ENCODE results near the gene DNAJB13. TPM values are rescaled to one million over a fixed set of nuclear protein-coding genes. Genes with fewer than 3 reads are reported as not detected.

The DNAJB13 gene
- total and polyA plus RNA-seq, 10 of the 15 experiments (the other 5 are each of a cell fraction or from before 2014, with no cell fraction given): 0.07 to 0.76 (median 0.15) TPM; not detected in 7

DNA sequence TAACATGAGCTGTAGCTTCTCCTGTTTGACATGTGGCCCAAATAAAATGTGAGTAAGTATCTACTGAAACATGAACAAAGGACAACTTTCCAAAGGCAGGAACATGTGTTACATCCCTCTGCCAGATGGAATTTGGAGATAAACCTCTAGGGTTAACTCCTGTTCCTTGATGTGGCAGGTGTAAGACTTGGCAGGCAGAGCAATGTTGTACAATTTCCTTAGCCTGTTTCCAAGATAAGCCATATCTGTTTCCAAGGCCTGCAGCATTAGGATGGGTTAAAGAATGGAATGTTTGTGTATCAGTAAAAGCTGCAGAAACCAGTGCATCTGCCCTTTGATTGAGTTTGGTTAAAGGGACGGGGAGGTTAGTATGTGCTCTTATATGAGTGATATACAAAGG, 8.8 kb upstream of the DNAJB13 start:
- FAIRE-seq (no peak), DNase-seq (ENCODE audit: low read depth, low spot score) (no peak)
- RAD21 ChIA-PET (ENCODE audit: unreplicated experiment): no interaction called here

DNA sequence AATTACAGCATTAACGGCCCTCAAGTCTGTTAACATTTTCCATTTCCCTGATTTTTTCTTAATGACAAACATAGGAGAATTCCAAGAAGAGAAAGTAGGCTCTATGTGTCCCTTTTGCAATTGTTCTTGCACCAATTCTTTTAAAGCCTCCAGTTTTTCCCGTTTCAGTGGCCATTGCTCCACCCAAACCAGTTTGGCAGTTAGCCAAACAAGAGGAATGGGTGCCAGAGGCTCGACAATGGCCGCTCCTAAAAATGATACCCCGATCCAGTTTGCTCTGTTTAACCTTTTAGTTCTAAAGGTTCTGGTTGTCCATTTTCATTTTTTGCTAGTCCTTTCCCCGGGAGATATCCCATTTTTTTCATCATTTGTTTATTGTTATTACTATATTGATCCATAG, 6.7 kb upstream of the DNAJB13 start:
- intact Hi-C loops (cut with micrococcal nuclease; ENCODE audit: unreplicated experiment): no loop called here
- Histone ChIP-seq H4K20me1 (ENCODE audit: control insufficient read depth, insufficient read depth) (no peaks in the 10 kb centered on the region), H3K9ac (ENCODE audit: control insufficient read depth, insufficient read depth, low read length) (no peak overlapping the region), H3K27me3 (replicated peaks in 1 of 2; ENCODE audit: control insufficient read depth in 2 of 2, insufficient read depth in 2 of 2, low read length in 1 of 2) (no peaks in the 10 kb centered on the region), H3K4me3 (no peak overlapping the region), H2AFZ (ENCODE audit: control insufficient read depth, low read depth, low read length) (no peak overlapping the region), H3K36me3 (ENCODE audit: control insufficient read depth in 2 of 2, insufficient read depth in 2 of 2, low read length in 1 of 2) (no peaks in the 10 kb centered on the region), H3K27ac (ENCODE audit: control insufficient read depth, insufficient read depth) (no peak overlapping the region), H3K4me1 (ENCODE audit: control insufficient read depth, insufficient read depth, low read length) (no peaks in the 10 kb centered on the region), H3K4me2 (ENCODE audit: control insufficient read depth, insufficient read depth) (no peak overlapping the region), H3K9me3 (replicated peaks; ENCODE audit: control insufficient read depth, insufficient read depth, low read length) (no peaks in the 10 kb centered on the region; the same call in 2 of the 3 replicates), H3K79me2 (ENCODE audit: control insufficient read depth, insufficient read depth, low read length) (no peaks in the 10 kb centered on the region)
- POLR2A ChIA-PET: no interaction called here
- SMC1A ChIA-PET (ENCODE audit: uncharacterized antibody, unreplicated experiment): interaction anchor here (0.6 kb wide), 1 partner anchor 251 kb away, joined by 3 read pairs; no protein-coding TSS in a partner anchor
- CTCF ChIA-PET: no interaction called here
- 86% methylated on average over 6 of the region's 6 CpGs for whole genome bisulfite sequencing (ENCODE audit: insufficient coverage, insufficient replicate concordance, low lambda C conversion rate, missing lambda C conversion rate)
- RAD21 ChIA-PET (ENCODE audit: unreplicated experiment): no interaction called here
- ATAC-seq (no peak), FAIRE-seq (no peak), DNase-seq (ENCODE audit: low read depth, low spot score) (no peak)
- TF ChIP-seq MEF2B (IDR thresholded peaks at IDR 0.05; ENCODE audit: partially characterized antibody, poor library complexity, severe bottlenecking): no peak
- no peak for TF ChIP-seq EP300 (IDR thresholded peaks at IDR 0.05; ENCODE audit: borderline replicate concordance in 1 of 2, control insufficient read depth in 1 of 2, low read depth in 2 of 2, low read length in 2 of 2)
- no peak for TF ChIP-seq PAX8 (IDR thresholded peaks at IDR 0.05)
- TF ChIP-seq SREBF2 (IDR thresholded peaks at IDR 0.05; ENCODE audit: low read length): no peak
- TF ChIP-seq RFX5 (IDR thresholded peaks at IDR 0.05; ENCODE audit: low read depth, low read length): no peak
- TF ChIP-seq BHLHE40 (IDR thresholded peaks at IDR 0.05; ENCODE audit: borderline replicate concordance in 1 of 2, low read depth in 2 of 2, low read length in 1 of 2): no peak
- TF ChIP-seq, protein P1, sequence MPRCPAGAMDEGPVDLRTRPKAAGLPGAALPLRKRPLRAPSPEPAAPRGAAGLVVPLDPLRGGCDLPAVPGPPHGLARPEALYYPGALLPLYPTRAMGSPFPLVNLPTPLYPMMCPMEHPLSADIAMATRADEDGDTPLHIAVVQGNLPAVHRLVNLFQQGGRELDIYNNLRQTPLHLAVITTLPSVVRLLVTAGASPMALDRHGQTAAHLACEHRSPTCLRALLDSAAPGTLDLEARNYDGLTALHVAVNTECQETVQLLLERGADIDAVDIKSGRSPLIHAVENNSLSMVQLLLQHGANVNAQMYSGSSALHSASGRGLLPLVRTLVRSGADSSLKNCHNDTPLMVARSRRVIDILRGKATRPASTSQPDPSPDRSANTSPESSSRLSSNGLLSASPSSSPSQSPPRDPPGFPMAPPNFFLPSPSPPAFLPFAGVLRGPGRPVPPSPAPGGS (IDR thresholded peaks at IDR 0.05; ENCODE audit: borderline replicate concordance, insufficient read depth, low read depth, low read length, poor library complexity, severe bottlenecking): no peak
- in situ Hi-C loops (cut with MboI): no loop called here
- BruUV-seq (replicated peaks): no TSS peak

More for the DNA sequence above, 8.8 kb upstream of the DNAJB13 start:
- no TSS peak for BruUV-seq (replicated peaks)
- POLR2A ChIA-PET: no interaction called here
- no peaks in the 10 kb centered on the region; the same call in 2 of the 3 replicates for H3K9me3 ChIP-seq (replicated peaks; ENCODE audit: control insufficient read depth, insufficient read depth, low read length)
- H3K79me2 ChIP-seq (ENCODE audit: control insufficient read depth, insufficient read depth, low read length): no peaks in the 10 kb centered on the region
- H3K27ac ChIP-seq (ENCODE audit: control insufficient read depth, insufficient read depth): no peak overlapping the region
- no peak overlapping the region for H3K4me2 ChIP-seq (ENCODE audit: control insufficient read depth, insufficient read depth)
- no peak for ATAC-seq
- no peak overlapping the region for H2AFZ ChIP-seq (ENCODE audit: control insufficient read depth, low read depth, low read length)
- H3K27me3 ChIP-seq (replicated peaks in 1 of 2; ENCODE audit: control insufficient read depth in 2 of 2, insufficient read depth in 2 of 2, low read length in 1 of 2): no peaks in the 10 kb centered on the region
- H3K9ac ChIP-seq (ENCODE audit: control insufficient read depth, insufficient read depth, low read length): no peak overlapping the region
- CTCF ChIA-PET: interaction anchor here (0.8 to 1.7 kb wide), 2 partner anchors 11 to 590 kb away, joined by 3 to 7 read pairs; no protein-coding TSS in a partner anchor
- no peaks in the 10 kb centered on the region for H3K36me3 ChIP-seq (ENCODE audit: control insufficient read depth in 2 of 2, insufficient read depth in 2 of 2, low read length in 1 of 2)
- no peaks in the 10 kb centered on the region for H3K4me1 ChIP-seq (ENCODE audit: control insufficient read depth, insufficient read depth, low read length)
- SMC1A ChIA-PET (ENCODE audit: uncharacterized antibody, unreplicated experiment): interaction anchor here (0.6 to 0.9 kb wide), 4 partner anchors 8 to 527 kb away, joined by 3 to 4 read pairs (median 3); no protein-coding TSS in a partner anchor
- in situ Hi-C loops (cut with MboI) (no loop called here), intact Hi-C loops (cut with micrococcal nuclease; ENCODE audit: unreplicated experiment) (no loop called here)
- no peak for TF ChIP-seq ZNF217 (IDR thresholded peaks at IDR 0.05)
- no peak for TF ChIP-seq MEF2B (IDR thresholded peaks at IDR 0.05; ENCODE audit: partially characterized antibody, poor library complexity, severe bottlenecking)
- TF ChIP-seq NFIC (IDR thresholded peaks at IDR 0.05; ENCODE audit: low read depth, low read length): no peak
- TF ChIP-seq STAT1 (conservative IDR thresholded peaks at IDR 0.05): no peak
- H4K20me1 ChIP-seq (ENCODE audit: control insufficient read depth, insufficient read depth): no peaks in the 10 kb centered on the region
- H3K4me3 ChIP-seq: no peak overlapping the region
- WGBS (ENCODE audit: insufficient coverage, insufficient replicate concordance, low lambda C conversion rate, missing lambda C conversion rate): 100% methylated on average over 1 of the region's 1 CpG

Measured in GM12878 (cell line).